ENCODE data around the gene FILIP1L.

DNA sequence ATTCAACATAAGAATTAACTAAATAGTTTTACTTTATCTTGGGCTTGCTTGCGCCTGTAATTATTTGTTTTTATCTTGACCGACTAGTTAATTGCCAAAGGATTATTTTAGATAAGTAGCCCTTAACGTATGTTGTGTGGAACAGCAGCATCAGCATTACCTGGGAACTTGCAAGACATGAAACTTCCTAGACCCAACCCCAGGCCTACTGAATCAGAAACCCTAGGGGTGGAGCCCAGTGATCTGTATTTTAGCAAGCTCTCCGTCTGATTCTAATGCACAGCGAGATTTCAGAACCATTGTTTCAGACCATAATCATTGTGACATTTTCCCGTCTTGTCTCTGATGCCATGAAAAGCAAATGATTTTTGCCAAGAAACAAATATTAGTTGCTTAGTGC lies 31.1 kb downstream of the FILIP1L start:
- TF ChIP-seq, protein P1, sequence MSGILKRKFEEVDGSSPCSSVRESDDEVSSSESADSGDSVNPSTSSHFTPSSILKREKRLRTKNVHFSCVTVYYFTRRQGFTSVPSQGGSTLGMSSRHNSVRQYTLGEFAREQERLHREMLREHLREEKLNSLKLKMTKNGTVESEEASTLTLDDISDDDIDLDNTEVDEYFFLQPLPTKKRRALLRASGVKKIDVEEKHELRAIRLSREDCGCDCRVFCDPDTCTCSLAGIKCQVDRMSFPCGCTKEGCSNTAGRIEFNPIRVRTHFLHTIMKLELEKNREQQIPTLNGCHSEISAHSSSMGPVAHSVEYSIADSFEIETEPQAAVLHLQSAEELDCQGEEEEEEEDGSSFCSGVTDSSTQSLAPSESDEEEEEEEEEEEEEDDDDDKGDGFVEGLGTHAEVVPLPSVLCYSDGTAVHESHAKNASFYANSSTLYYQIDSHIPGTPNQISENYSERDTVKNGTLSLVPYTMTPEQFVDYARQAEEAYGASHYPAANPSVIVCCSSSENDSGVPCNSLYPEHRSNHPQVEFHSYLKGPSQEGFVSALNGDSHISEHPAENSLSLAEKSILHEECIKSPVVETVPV (CRISPR knock-in tag; IDR thresholded peaks at IDR 0.05) = no peak
- TF ChIP-seq SNAI2 (CRISPR knock-in tag; IDR thresholded peaks at IDR 0.05) (no peak), TOX (CRISPR knock-in tag; IDR thresholded peaks at IDR 0.05; ENCODE audit: borderline replicate concordance) (no peak), ZFP3 (CRISPR knock-in tag; IDR thresholded peaks at IDR 0.05) (no peak), ARNTL (CRISPR knock-in tag; IDR thresholded peaks at IDR 0.05; ENCODE audit: borderline replicate concordance, low read depth) (no peak), ZNF8 (CRISPR knock-in tag; IDR thresholded peaks at IDR 0.05) (no peak), ZFP30 (CRISPR knock-in tag; IDR thresholded peaks at IDR 0.05) (no peak)
